Activated naive CD8-positive, alpha-beta T cell treated with anti-CD3 and anti-CD28 coated beads for 36 hours (primary cell): ENCODE results near the gene GLI3. TPM values are rescaled to one million over a fixed set of nuclear protein-coding genes. Genes with fewer than 3 reads are reported as not detected.

Experiments
- DNase-seq: peaks from one replicate; pipeline ENCODE4 v3.0.0; 2021
- H3K27ac Mint-ChIP-seq: one replicate; pipeline ENCODE4 v1.8.0; 2022; ENCODE audit warnings: mild to moderate bottlenecking, moderate library complexity, mixed read lengths
- H3K27me3 Mint-ChIP-seq: one replicate; pipeline ENCODE4 v1.8.0; 2022; ENCODE audit warnings: mild to moderate bottlenecking, mixed read lengths
- H3K36me3 Mint-ChIP-seq: one replicate; pipeline ENCODE4 v1.8.0; 2021; ENCODE audit warnings: mild to moderate bottlenecking, mixed read lengths
- H3K4me1 Mint-ChIP-seq: one replicate; pipeline ENCODE4 v1.8.0; 2021; ENCODE audit warnings: mixed read lengths
- H3K4me3 Mint-ChIP-seq: one replicate; pipeline ENCODE4 v1.8.0; 2022; ENCODE audit warnings: mild to moderate bottlenecking, moderate library complexity, mixed read lengths
- H3K9me3 Mint-ChIP-seq: one replicate; pipeline ENCODE4 v1.8.0; 2022; ENCODE audit warnings: mixed read lengths
- total RNA-seq, 2 experiments: library from RNA; stranded (reverse); gene quantifications; one replicate each; pipeline ENCODE4 v1.2.3, GENCODE V29; 2021

Gene GLI3
- total RNA-seq, 2 experiments from 2014 or later, result not detected

DNA sequence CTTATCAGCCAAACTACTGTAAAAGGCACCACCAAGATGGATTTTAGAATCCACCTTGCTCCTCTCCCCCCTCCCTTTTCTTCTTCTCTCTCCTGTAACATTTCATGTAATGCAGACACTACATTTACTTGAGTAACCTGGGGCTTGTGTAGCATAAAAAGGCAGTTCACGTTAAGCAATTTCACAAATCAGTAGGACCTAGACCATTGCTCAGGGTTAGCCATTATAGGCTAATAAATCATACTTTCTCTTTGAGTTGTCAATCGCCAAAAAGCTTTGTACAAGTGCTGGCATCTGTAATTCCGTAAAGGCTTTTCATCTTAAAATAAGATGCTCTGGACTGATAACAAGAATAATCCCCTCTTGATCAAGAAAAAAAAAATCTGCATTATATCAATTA is 224.7 kb downstream of the GLI3 start:
- H3K4me1 Mint-ChIP-seq, result no peaks in the 10 kb centered on the region
- H3K9me3 Mint-ChIP-seq, result peaks cover 4% of the 10 kb centered on the region
- no peak overlapping the region for H3K27ac Mint-ChIP-seq
- no peak for DNase-seq
- no peak overlapping the region for H3K4me3 Mint-ChIP-seq
- peaks cover 3% of the 10 kb centered on the region for H3K36me3 Mint-ChIP-seq
- H3K27me3 Mint-ChIP-seq, result peaks cover 17% of the 10 kb centered on the region

DNA sequence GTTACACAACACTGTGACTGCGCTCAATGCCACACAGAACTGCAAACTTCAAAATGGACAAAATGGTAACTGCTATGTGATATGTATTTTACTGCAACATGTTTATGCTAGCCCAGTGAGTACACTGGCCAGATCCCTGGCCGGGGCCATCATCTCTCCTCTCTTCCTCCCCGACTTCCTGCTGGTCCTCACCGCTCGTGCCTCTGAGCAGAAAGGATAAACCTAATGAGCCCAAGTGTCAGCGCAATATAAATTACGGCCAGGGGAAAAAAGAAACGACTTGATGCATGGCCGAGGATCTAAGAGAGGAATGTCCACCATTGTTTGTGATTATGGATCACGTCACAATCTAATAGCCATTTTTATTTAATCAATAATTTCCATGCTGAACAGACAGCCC is 225.2 kb downstream of the GLI3 start:
- Mint-ChIP-seq H3K36me3 (peaks cover 3% of the 10 kb centered on the region), H3K9me3 (peaks cover 4% of the 10 kb centered on the region), H3K4me3 (no peak overlapping the region), H3K27ac (no peak overlapping the region), H3K27me3 (peaks cover 17% of the 10 kb centered on the region), H3K4me1 (no peaks in the 10 kb centered on the region)
- no peak for DNase-seq

DNA sequence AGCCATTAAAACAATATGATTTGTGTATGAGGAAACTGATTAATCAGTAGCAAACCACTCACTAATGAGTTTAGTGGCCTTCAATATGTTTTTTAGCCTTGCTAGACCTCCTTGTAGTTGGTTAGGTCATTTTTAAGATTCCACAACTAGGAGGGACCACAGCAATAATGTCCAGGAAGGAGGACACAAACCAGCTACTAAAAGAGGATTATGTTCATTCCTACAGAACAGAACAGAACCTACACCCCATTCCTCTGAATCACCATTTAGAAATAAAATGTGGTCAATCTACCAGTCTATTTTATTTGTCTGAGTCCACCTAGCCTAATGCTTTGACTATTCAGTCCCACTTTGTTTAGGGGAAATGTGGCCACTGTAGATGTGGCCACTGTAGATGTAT is 226.3 kb downstream of the GLI3 start:
- Mint-ChIP-seq H3K36me3 (peaks cover 3% of the 10 kb centered on the region), H3K4me1 (no peaks in the 10 kb centered on the region), H3K27ac (no peak overlapping the region), H3K4me3 (no peak overlapping the region), H3K27me3 (peaks cover 17% of the 10 kb centered on the region), H3K9me3 (peaks cover 4% of the 10 kb centered on the region)
- no peak for DNase-seq

DNA sequence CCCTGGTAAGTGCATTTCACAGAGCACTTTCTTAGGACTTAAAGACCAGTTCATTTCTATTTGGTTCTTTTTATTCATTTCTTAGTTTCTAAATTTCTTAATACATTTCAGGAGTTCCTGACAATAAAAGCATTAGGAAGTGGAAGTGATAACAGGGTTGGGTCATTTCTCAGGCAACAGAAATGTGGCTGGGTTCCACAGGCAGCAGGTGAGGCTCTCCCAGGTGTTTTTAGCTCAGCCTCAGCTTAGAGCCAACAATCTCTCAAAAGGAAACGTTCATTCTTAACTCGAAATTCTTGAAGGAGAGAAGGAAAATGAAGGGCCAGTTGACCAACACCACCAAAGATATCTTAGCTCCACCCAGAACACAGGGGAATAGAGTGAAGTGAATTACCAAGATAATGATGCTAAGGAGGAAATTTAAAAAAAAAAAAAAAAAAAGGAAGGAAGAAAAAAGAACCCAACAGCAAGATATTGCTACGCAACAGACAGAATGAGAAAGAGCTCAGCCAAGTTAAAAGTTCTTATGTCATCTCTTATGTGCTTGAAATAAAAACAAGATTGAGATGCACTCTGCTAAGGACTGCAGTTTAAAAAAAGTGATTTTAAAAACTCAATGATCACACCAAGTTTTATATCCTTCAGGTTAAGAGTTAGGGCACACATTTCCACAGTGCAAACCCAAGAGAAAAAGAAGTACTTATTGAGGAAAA is 230.1 kb downstream of the GLI3 start:
- H3K27ac Mint-ChIP-seq, result no peak overlapping the region
- H3K27me3 Mint-ChIP-seq, result peaks cover 8% of the 10 kb centered on the region
- no peaks in the 10 kb centered on the region for H3K36me3 Mint-ChIP-seq
- H3K4me3 Mint-ChIP-seq, result no peak overlapping the region
- no peaks in the 10 kb centered on the region for H3K9me3 Mint-ChIP-seq
- DNase-seq, result no peak
- H3K4me1 Mint-ChIP-seq, result no peaks in the 10 kb centered on the region

DNA sequence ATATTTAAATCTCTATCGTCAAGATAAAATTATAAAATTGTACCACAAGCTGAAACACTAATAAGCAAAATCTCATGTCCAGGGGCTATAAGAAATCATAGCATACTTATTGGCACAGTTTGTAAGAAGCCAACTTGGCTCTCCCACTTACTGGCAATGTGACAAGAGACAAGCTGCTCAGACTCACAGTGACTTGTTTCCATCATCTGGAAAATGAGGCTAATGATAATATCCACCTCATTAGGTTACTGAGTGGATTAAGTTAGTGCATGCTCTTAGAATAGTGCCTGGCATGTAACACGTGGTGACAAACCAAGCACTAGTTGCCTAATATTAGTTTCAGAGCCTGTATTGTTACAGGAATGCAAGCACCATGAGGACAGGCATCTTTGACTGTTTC is 234.4 kb downstream of the GLI3 start:
- Mint-ChIP-seq H3K27ac (no peak overlapping the region), H3K36me3 (no peaks in the 10 kb centered on the region), H3K27me3 (peaks cover 11% of the 10 kb centered on the region), H3K4me3 (no peak overlapping the region), H3K9me3 (no peaks in the 10 kb centered on the region), H3K4me1 (no peaks in the 10 kb centered on the region)
- no peak for DNase-seq

DNA sequence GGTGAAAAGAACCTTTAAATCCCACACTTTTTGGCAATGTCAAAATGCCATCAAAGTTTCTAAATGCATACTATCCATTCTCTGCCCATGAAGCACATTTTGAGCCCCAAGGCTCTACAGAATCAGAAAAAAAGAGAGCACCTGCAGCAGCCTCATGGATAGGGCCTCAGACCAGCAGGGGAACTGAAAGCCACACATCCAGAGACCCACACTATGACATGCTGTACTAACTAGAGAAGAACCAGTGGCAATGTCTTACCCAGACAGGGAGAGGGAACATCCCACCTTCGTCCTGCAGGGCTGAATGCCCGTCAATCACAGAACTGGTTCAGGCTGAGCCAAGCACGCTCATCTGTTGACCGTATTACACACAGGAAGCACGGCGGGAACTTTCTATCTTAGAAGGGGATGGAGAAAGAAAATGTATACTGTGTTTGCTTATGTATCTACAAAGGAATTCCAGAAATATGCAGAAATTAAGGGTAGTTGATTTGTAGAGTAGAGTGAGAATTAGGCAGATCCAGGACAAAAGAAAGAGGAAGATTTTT is 237.2 kb downstream of the GLI3 start:
- Mint-ChIP-seq H3K36me3 (no peaks in the 10 kb centered on the region), H3K27ac (no peak overlapping the region), H3K9me3 (no peaks in the 10 kb centered on the region), H3K27me3 (peaks cover 11% of the 10 kb centered on the region), H3K4me1 (no peaks in the 10 kb centered on the region), H3K4me3 (no peak overlapping the region)
- DNase-seq, result no peak

DNA sequence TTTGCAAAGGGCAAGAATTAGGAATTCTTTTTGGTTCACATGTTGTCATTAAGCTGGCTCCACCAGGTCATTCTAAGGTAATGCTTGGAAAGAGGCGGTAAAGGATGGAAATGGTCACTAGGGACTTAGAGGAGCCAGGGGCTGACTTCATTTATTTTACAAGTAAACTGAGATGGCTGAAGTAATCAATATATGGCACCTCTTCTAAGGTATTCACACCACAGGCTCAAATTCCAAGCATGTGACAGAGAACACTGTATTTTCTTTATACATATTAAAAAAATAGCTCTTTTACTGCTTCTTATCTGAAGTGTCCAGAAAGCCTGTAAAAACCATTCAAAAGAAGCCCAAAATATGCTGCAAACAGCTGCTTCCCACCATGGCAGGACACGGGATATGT is 239.0 kb downstream of the GLI3 start:
- no peak for DNase-seq
- H3K27me3 Mint-ChIP-seq, result peaks cover 11% of the 10 kb centered on the region
- no peak overlapping the region for H3K4me3 Mint-ChIP-seq
- H3K4me1 Mint-ChIP-seq, result no peaks in the 10 kb centered on the region
- no peaks in the 10 kb centered on the region for H3K9me3 Mint-ChIP-seq
- H3K36me3 Mint-ChIP-seq, result no peaks in the 10 kb centered on the region
- H3K27ac Mint-ChIP-seq, result no peak overlapping the region

DNA sequence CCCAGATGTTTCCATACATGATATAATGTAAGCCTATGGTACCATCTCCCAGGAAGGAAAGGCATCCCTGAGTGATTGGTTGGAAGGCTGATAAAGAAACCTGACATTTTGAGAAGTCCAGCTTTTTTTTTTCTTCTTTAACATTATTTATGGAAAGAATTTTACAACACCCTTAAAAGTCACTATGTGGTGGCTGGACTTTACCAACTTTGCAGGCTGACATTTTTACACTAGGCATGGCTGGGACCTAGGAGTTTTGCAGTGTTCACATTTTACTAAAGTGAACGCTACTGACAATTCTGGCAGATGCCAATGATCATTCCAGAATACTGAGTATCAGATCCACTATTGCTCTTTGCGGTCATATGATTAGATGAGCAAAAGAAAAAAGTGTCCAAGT is 239.9 kb downstream of the GLI3 start:
- no peak for DNase-seq
- Mint-ChIP-seq H3K4me3 (no peak overlapping the region), H3K27ac (no peak overlapping the region), H3K4me1 (no peaks in the 10 kb centered on the region), H3K36me3 (no peaks in the 10 kb centered on the region), H3K9me3 (no peaks in the 10 kb centered on the region), H3K27me3 (peaks cover 11% of the 10 kb centered on the region)

DNA sequence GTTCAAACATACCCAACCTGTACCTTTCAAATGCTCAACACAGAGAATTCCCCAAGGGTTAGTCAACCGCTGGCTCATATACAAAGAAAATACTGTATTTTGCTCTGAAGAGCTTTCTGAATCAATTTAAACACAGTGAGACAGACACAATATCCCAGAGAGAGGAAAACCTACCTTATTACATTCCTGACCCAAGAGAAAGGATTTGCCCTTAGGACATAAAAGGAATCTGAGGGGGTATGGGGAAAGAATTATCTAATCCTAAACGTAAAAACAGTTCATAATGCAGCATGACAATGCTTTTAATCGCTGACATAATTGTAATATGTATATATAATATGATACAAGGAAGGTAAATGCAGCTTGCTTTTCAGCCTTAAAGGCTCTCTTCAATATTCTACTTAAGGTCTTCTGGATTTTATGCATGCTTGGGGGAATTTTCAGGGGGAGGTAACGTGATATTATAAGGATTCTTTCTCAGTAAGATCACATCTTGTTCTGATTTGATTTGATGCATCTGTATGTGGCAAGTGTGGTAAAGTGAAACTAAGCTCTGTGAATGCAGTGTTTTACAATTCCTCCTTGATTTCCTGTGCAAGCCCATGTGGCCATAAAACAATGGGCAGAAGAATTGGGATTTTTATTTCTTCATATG is 240.5 kb downstream of the GLI3 start:
- H3K36me3 Mint-ChIP-seq, result no peaks in the 10 kb centered on the region
- no peak overlapping the region for H3K27ac Mint-ChIP-seq
- no peak for DNase-seq
- peaks cover 11% of the 10 kb centered on the region for H3K27me3 Mint-ChIP-seq
- H3K9me3 Mint-ChIP-seq, result no peaks in the 10 kb centered on the region
- no peak overlapping the region for H3K4me3 Mint-ChIP-seq
- H3K4me1 Mint-ChIP-seq, result no peaks in the 10 kb centered on the region

DNA sequence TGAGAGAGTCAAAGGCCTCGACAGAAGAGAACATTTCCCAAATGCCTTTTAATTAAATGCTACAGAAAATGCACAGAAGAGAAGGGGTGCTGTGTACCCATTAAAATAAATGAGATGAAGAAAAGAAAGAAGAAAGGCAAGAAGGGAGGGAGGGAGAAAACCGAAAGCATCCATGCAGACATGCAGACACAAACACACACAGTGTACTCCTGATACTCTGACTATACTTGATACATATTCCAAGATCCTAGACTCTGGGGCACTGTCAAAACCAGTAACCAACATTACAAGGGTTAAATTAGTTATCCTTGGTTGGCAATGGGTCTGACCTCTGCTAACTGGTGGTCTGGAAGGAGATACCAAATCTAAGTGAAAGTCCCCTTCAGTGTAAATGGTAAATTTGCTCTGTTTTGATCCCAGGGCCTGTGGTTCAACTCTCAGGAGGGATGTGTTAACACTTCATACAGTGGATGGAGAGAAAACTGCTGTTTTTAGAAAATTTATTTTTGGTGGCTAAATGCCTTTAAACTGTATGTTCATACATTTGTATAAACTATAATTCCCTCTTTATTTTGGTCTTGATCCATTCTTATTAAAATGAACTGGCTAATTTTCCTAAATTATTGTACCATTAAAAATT is 241.3 kb downstream of the GLI3 start:
- no peaks in the 10 kb centered on the region for H3K4me1 Mint-ChIP-seq
- no peaks in the 10 kb centered on the region for H3K36me3 Mint-ChIP-seq
- H3K27me3 Mint-ChIP-seq, result peaks cover 11% of the 10 kb centered on the region
- H3K9me3 Mint-ChIP-seq, result no peaks in the 10 kb centered on the region
- DNase-seq, result no peak
- no peak overlapping the region for H3K27ac Mint-ChIP-seq
- no peak overlapping the region for H3K4me3 Mint-ChIP-seq

DNA sequence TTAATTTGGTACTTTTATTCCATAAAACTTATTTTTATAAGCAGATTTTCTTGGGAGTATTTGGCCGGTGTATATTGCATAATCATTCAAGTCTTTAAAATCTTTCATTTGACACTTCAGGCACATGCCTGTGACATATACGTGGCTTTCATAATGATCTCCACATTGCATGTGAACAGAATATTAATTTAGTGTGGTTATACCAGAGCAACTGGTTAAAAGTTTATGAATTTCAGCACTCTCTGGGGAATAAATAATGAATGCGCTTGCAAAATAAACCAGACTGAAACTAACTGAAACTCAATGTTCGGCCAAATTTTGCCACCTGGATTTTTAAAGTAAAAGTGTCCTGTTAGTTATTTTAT is 242.3 kb downstream of the GLI3 start:
- DNase-seq, result no peak
- no peak overlapping the region for H3K27ac Mint-ChIP-seq
- no peaks in the 10 kb centered on the region for H3K4me1 Mint-ChIP-seq
- peaks cover 6% of the 10 kb centered on the region for H3K27me3 Mint-ChIP-seq
- no peak overlapping the region for H3K4me3 Mint-ChIP-seq
- H3K9me3 Mint-ChIP-seq, result no peaks in the 10 kb centered on the region
- no peaks in the 10 kb centered on the region for H3K36me3 Mint-ChIP-seq

DNA sequence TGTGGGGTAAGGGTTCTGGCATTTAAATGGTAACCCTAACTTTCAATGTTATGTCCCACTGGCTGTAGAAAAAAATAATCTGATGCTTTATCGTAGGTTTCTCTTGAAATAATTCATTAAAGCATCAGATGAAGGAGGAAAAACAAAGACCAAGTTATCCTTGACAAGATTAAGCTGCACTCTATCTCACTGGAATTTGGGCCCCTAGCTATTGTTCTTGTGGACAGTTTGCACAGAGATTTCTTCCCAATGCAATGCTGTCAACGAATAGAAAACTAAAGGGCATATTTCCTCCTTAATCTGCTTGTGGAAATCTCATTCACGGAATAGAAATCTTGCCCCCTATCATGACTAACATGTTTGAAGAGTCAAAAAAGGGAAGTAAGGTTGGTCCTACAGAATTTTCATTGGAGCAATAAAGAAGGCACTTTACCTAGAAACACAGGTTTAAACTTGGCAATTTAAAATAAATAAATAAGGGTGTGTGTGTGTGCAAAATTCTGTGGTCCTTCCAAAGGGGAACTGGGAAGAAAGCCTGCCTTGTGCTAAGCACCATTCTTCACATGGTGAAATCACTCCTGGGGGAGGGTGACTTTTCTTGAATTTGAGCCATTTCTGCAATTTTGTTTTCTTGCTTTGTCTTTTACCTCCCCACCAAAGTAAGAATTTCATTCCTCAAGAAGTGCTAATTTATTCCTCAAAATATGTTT is 242.8 kb downstream of the GLI3 start:
- no peaks in the 10 kb centered on the region for H3K36me3 Mint-ChIP-seq
- peaks cover 1% of the 10 kb centered on the region for H3K27me3 Mint-ChIP-seq
- DNase-seq, result no peak
- H3K9me3 Mint-ChIP-seq, result no peaks in the 10 kb centered on the region
- no peaks in the 10 kb centered on the region for H3K4me1 Mint-ChIP-seq
- H3K4me3 Mint-ChIP-seq, result no peak overlapping the region
- H3K27ac Mint-ChIP-seq, result no peak overlapping the region

DNA sequence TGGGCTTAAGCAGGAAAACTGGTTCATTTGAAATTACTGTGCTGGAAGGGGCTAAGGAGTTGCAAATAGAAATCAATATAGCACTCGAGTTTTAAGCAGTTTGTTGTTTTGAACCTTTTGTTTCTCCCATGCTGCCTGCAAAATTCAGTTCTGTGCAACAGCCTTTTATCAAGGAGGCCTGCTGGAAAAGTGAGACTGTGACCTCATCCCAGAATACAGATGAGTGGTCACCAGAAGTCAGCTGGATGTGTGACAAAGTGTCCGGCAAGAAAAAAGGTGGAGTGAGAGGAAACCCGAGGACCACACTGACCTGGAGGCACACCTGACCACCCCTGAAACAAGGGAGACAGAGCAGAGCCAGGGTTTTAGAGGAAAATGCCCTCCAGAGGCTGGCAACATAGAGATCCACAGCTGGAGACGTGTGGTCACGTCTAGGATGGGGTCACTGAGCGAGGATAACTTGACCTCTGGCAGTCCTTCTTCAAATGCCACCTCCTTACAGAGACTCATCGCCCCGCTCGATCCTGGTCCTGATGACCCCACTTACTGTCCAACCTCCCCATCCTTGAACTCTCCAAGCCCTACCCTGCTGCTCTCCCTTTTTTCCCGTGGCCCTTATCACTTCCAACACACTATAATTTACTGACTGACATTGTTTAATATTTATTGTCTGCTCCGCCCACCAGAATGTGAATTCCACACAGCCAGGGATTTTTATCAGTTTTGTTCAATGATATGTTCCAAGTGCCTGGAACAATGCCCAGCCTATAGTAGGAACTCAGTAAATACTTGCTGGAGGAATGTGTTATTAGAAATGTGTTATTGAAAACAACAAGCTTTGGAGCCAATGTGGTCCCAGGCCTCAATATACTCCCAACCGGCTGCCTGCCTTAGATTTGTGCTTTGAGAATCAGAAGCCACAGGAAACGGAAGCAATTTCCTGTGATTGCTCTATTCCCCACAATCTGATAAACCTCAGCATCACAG is 243.8 kb downstream of the GLI3 start:
- no peaks in the 10 kb centered on the region for H3K36me3 Mint-ChIP-seq
- H3K4me1 Mint-ChIP-seq, result no peaks in the 10 kb centered on the region
- no peaks in the 10 kb centered on the region for H3K9me3 Mint-ChIP-seq
- H3K4me3 Mint-ChIP-seq, result no peak overlapping the region
- no peak overlapping the region for H3K27ac Mint-ChIP-seq
- H3K27me3 Mint-ChIP-seq, result no peaks in the 10 kb centered on the region
- no peak for DNase-seq

DNA sequence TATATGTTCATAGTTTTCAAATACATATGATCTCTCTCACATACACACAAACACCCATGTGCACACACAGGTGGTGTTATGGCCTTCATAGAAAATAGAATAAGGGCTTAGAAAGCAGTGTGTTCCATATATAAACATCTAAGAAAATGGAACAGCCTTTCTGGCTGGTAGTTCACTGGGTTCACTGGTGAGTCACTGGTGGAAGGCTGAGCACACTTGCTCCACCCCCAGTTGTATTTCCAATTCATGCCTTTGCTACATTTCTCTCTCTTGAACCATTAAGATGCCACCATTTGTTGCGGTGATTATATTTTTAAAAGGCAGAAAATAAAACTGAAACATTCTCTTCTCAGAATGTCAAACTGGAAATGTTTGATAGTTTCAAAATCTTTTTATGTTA is 252.1 kb downstream of the GLI3 start:
- Mint-ChIP-seq H3K4me1 (peaks cover under 1% of the 10 kb centered on the region), H3K36me3 (no peaks in the 10 kb centered on the region), H3K27me3 (peaks cover 9% of the 10 kb centered on the region), H3K9me3 (no peaks in the 10 kb centered on the region), H3K27ac (no peak overlapping the region), H3K4me3 (no peak overlapping the region)
- no peak for DNase-seq
